ENCODE results near the gene AFF3.
A peak's percentile ranks its signal among the peaks of the same experiment; 100 is the strongest.

The AFF3 gene

DNA sequence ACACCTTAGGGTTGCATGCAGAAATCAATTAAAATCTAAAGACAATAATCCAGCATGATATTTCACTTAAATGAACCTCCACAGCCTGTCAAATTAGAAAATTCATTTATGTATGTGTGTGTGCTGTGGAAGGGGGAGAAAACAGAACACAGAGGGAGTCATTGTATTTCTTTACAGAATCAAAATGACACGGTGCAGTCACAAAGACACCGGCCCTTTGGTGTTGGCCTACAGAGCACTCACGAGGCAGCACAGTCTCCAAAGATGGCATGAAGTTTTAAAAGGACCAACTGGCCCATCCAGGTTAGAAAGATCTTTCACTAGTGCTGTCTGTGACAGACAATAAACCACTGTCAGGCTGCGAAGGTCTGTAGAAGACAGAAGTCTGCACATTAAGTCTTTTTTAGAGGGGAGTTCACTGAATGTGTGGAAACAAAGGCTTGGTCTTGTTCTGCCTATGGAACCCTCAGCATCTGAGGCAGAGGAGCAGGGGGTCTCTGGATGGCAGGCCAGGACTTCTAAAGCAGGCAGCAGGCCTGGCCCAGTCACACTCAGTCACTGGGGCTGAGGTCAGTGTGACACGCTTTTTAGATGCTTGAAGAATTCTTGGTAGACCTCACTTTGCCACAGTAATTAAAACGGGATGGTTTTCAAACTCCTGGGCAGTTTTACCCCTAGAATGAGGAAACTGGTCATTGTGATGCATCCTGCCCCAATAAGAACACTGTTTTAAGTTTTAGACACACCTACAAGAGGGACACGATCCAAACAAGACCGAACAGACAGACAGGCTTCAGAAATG is 184.9 kb downstream of the AFF3 start:
- H3K27ac ChIP-seq, result peak overlapping the region; percentile 52
- TF ChIP-seq, protein P1, sequence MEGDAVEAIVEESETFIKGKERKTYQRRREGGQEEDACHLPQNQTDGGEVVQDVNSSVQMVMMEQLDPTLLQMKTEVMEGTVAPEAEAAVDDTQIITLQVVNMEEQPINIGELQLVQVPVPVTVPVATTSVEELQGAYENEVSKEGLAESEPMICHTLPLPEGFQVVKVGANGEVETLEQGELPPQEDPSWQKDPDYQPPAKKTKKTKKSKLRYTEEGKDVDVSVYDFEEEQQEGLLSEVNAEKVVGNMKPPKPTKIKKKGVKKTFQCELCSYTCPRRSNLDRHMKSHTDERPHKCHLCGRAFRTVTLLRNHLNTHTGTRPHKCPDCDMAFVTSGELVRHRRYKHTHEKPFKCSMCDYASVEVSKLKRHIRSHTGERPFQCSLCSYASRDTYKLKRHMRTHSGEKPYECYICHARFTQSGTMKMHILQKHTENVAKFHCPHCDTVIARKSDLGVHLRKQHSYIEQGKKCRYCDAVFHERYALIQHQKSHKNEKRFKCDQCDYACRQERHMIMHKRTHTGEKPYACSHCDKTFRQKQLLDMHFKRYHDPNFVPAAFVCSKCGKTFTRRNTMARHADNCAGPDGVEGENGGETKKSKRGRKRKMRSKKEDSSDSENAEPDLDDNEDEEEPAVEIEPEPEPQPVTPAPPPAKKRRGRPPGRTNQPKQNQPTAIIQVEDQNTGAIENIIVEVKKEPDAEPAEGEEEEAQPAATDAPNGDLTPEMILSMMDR (IDR thresholded peaks at IDR 0.05), result no peak
- TF ChIP-seq ZFX (IDR thresholded peaks at IDR 0.05; ENCODE audit: borderline replicate concordance), result no peak

DNA sequence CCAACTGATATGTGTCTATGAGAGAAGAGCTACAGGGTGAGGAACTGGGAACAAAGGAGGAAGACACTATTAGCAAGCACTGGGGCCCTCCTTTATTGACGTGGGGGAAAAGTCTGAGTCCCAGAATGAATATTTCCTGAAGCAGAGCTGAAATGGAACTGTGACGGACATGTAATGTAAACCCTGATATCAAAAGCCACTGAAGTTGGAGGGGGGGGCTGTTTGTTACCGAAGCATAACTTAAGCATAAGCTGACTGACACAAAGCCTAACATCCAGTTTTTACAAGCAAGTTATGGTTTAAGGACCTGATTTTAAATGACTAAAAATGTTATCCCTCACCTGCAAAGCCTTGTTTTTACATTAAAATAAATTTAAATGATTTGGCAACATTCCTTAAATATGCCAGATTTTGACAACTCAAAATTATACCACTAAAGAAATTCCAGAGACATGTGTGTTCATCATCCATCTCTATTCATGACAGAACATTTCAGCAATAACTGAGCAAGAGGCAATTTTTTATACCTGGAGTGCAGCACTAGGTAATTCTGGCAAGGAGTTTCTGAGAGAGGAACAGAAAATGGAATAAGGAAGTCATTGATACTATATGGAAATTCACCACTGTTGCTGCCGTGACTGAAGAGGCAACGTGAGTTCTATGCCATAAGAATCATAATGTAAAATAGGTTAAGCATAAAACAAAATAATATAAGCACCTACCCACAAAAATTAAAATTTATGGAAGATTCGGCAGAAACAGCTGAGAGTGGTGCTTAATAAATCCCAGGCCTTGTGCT is 186.0 kb downstream of the AFF3 start:
- TF ChIP-seq ZFX (IDR thresholded peaks at IDR 0.05; ENCODE audit: borderline replicate concordance), result no peak
- TF ChIP-seq, protein P1 (IDR thresholded peaks at IDR 0.05), result no peak
- H3K27ac ChIP-seq, result peak overlapping the region; percentile 52; the same call in 1 of the 2 replicates

DNA sequence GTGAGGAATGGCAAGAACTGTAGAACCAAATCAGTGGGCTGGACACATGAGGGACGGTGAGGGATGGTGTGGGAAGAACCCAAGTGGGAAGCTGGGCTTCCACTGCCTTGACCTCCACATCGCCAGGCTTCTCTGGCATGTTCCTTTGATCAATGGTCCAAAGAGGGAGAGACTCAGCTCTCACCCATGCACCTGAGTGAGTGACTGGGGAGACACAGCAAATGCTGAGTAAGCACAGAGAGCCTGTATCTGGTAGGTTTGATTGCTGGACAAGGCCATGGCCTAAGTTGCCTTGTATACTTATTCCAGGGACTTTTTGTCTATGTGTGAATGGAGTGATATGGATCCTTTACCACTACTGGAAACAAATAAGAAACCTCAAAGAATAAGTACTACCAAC is 188.6 kb downstream of the AFF3 start:
- TF ChIP-seq ZFX (IDR thresholded peaks at IDR 0.05; ENCODE audit: borderline replicate concordance), result no peak
- TF ChIP-seq, protein P1 (IDR thresholded peaks at IDR 0.05), result no peak
- H3K27ac ChIP-seq, result peak overlapping the region; percentile 13; the same call in 1 of the 2 replicates

DNA sequence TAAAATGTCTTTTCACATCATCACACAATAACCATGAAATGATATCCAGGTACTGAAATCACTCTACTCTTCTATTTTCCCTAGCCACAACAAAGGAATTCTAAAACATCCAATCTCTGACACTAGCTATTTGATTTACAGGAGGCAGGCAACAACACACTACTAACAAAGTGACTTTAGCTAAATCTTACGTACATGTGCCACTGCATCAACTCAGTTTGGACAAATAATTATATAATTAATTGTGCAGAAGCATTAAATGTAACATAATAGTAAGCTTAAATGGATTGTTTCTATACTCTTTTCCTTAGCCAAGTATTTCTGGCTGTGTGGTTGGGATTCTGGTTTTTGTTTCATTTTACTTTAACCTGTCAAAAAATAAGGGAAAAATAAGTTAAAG is 192.4 kb downstream of the AFF3 start:
- no peak overlapping the region for H3K27ac ChIP-seq
- TF ChIP-seq ZFX (IDR thresholded peaks at IDR 0.05; ENCODE audit: borderline replicate concordance), result no peak
- TF ChIP-seq, protein P1 (IDR thresholded peaks at IDR 0.05), result no peak

DNA sequence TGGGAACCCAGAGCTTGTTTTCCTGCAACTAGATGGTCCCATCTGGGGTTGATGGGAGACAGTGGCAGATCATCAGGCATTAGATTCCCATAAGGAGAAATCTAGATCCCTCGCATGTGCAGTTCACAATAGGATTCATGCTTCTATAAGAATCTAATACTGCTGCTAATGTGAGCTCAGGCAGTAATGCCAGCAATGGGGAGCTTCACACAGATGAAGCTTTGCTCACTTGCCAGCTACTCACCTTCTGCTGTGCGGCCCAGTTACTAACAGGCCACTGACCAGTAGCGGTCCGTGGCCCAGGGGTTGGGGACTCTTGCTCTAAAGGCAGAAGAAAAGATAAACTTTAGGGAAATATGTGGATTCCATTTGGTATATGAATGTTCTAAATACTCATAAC is 192.9 kb downstream of the AFF3 start:
- no peak overlapping the region for H3K27ac ChIP-seq
- TF ChIP-seq ZFX (IDR thresholded peaks at IDR 0.05; ENCODE audit: borderline replicate concordance), result no peak
- TF ChIP-seq, protein P1 (IDR thresholded peaks at IDR 0.05), result no peak

DNA sequence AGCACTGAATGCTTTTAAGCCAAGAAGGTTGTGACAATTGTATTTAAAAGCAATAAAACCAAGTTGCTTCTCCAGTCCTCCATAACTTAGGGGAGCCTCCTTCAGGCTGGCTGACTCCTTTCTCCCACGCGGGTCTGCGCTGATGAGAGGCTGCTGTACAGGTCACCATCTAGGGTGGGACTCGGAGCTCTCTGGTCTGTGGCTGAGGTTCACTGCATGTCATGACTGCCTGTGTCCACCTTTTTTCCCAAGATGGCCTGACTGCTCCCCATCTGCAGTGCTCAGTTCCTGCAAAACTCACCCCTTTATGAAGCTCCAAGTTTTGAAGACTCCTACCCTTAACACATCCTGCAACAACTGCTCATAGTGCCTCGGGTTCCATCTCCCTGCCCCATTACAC is 194.4 kb downstream of the AFF3 start:
- TF ChIP-seq ZFX (IDR thresholded peaks at IDR 0.05; ENCODE audit: borderline replicate concordance), result no peak
- TF ChIP-seq, protein P1 (IDR thresholded peaks at IDR 0.05), result no peak
- peak overlapping the region; percentile 21; the same call in 1 of the 2 replicates for H3K27ac ChIP-seq

DNA sequence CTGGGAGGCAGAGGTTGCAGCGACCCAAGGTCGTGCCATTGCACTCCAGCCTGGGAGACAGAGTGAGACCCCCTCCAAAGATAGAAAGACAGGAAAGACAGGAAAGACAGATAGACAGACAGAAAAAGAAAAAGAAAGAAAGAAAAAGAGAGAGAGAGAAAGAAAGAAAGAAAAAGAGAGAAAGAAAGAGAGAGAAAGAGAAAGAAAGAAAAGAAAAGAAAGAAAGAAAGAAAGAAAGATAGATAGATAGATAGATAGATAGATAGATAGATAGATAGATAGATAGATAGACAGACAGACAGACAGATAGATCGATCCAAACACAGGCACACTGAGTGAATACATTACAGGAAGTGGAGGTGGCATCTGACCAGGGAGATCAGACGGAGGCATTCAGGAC is 195.0 kb downstream of the AFF3 start:
- H3K27ac ChIP-seq, result peak overlapping the region; percentile 21; the same call in 1 of the 2 replicates

Measured in 22Rv1 (cell line).